ENCODE results near the gene NEDD9.

The NEDD9 gene

DNA sequence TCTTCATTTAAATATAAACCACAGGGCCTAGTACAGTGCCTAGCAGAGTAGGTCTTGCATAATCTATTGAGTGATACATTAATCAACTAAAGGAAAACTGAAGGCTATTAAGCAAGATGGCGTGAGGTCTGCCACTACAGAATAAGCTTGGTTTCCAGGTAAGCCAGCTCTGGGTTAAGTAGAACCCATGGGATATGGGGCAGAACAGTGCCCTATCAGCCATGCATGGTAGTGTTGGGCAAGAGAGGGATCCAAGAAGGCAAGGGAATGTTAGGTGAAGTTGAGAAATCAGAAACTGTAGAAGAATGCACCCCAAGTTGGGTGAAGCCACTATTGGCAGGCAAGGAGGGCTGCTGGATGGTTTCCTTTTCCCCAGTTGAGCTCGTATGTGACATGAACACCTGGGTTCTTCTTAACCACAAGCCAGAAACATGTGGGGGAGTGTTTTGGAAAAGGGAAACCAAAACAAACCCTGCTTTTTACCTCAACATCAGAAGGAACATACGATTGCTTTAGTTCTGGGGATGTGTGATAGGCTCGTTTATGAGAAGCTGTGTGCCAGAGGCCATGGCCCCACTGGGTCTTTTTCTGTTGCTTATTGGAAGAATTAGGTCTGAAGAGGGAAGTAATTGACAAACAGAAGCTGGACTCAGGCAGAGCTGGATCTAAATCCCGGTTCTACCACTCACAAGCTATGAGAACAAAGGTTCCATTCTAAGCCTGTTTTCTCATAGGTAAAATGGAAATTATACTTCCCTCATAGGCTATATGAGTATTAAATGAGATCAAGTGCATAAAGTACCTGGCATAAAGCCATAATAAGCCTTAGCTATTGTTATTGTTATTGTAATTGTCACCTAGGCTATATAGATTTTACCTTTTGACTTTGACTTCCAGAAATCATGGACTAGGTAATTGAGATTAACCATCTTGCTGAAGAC, 33.5 kb downstream of the NEDD9 start:
- DNase-seq = peak; percentile 24

DNA sequence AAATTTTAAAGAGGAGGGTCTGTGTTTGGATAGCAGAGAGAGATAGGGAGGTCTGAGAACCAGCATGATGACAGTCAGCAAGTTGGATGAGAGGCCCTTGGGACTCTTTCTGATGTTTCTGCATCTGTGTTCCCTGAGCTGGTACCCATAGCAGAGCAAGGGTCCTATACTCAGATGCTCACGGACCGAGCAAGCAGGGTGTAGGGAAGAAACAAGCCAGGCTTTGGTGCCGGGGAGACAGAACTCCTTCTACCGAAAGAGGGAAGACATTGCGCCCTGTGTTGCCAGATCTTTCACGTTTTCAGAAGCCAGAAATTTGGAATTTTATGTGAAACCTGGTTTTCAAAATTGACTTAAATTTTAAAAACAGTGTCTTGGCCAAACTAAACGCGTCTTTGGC, 34.6 kb downstream of the NEDD9 start:
- DNase-seq = no peak

DNA sequence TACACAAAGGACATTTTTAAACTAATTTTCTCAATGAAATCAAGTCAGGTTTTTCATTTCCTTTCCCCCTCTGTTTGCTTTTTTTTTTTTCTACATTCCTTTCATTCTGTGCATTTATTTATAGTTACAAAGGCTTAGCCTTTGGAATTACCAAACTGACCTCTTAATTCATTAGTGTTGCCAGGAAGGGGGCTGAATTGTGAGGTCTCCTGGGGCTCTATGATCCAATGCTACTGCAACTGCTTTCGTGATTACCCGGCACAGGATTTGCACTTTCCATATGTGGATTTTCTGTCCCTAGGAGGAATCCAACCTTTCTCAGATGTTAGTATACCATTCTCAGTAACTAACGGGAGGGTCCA, 35.3 kb downstream of the NEDD9 start:
- DNase-seq = no peak

DNA sequence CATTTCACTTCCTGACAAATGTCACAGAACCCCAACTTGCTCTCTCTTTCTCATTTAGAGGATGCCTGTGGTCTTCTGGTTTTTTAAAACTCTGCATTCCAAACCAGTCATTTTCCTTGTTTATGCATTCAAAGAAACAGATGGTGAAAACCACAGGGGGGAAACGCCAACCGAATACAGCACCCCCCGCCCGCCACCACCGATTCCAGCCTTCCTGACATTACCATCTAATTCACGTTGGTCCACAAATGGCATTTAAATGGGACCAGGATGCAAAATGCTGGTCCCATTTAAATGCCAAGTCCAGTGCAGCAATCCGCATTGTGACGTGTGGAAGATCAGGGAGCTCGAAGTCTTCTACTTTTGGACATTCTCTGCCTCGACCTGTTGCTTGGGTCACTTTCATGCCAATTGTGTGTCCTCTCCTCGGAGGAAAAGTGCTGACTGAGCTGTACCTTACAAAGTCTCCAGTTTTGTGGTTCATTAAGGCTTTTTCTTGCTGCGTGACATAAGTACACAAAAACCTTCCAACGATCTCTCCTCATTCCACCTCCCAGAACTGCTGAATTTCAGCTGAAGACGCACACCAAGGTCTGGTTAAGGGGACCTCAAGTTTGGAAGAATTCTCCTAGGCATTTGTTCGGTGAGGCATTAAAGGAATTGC, 35.8 kb downstream of the NEDD9 start:
- no peak for DNase-seq

GRCh38 chr6:11194356-11195218, 37.9 kb downstream of the NEDD9 start:
- no peak for DNase-seq

- no peak for DNase-seq
Measured at GRCh38 chr6:11193434-11193833, 39.0 kb downstream of the NEDD9 start.

DNA sequence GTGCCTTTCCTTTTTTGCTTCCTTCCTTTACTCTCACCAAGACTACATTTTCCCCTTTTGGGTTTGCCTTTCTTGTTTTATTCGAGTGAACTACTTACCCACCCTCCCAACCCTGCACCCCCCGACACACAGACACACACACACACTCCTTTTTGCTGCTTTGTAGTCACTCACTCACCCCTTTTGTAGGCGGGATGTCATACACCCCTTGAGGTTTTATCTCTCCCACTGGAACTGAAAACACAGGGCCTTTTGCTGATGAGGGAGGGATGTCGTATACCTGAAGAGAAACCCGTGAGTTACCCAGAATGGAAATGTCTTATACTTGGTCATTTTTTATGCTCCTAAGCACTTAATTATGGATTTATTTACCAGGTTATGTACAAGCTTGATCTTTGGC, 40.3 kb downstream of the NEDD9 start:
- no peak for DNase-seq

GRCh38 chr6:11190625-11191245, 41.7 kb downstream of the NEDD9 start:
- DNase-seq = no peak

- no peak for DNase-seq
Measured at GRCh38 chr6:11189865-11190624, 42.4 kb downstream of the NEDD9 start.

GRCh38 chr6:11188161-11188915, 44.1 kb downstream of the NEDD9 start:
- DNase-seq = no peak

- DNase-seq = no peak
Measured at GRCh38 chr6:11187301-11187700, 45.2 kb downstream of the NEDD9 start.

- DNase-seq = no peak
Measured at GRCh38 chr6:11185204-11185842, 47.1 kb downstream of the NEDD9 start.

DNA sequence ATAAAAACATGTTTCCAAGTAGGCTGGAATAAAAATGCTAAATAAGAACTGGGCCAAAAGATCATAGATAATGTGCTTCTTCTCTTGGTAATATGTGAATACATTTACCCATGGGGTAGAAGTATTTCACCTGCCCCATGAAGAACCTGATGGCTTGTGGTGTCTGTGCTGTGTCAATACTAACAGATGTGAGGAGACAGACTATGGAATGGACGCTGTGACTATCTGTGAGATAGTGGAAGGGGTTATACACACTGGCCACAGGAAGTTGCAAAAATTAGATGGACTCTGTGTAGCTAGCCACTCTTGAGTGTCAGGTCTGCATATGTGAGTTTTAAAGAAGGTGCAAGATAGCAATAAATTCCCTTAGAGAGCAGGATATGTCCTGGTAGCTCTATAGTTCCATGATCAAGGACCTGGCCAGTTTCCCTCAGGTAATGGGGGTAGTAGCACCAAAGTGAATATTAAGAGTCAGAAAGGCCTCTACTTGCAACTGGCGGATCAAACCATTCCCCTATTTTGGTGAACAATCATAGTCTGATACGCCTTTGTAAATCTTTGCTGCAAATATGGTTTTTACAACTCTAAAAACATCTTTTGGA, 48.6 kb downstream of the NEDD9 start:
- no peak for DNase-seq

DNA sequence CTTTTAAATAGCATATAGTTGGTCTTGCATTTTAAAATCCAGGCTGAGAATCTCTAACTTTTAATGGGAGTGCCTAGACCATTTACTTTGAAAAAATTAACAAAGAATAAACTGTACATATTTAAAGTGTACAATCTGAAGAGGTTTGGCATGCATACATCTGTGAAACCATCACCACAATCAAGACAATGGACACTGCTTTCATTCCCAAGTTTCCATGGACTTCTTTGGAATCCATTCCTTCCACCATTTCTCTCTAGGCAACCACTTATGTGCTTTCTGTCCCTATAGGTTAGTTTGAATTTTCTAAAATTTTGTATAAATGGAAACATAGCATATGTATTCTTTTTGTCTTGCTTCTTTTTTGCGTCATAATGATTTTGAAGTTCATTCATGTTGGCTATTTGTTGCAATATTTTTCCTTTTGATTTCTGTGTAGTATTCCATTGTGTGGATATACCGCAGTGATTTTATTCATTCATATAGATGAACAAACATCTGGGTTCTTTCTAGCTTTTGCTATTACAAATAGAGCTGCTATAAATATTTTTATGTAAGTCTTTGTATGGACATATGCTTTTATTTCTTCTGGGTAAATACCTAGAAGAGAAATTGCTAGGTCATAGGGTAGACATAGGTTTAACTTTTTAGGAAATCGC, 50.9 kb downstream of the NEDD9 start:
- no peak for DNase-seq

GRCh38 chr6:11179419-11180202, 52.9 kb downstream of the NEDD9 start:
- DNase-seq = no peak

DNA sequence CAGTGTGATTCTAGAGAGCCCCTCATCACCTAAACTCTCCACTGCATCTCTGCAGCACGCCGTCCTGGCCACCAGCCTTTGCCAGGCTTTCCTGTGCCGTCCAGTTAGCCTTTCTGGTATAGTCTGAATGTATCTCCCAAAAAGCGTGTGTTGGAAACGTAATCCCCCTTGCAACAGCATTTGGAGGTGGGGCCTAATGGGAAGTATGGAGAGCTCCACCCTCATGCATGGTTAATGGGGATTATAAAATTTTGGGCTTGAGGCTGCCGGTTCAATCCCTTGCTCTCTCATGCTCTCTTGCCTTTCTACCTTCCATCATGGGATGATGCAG, 53.4 kb downstream of the NEDD9 start:
- DNase-seq = no peak

- no peak for DNase-seq
Measured at GRCh38 chr6:11177271-11177670, 55.2 kb downstream of the NEDD9 start.

DNA sequence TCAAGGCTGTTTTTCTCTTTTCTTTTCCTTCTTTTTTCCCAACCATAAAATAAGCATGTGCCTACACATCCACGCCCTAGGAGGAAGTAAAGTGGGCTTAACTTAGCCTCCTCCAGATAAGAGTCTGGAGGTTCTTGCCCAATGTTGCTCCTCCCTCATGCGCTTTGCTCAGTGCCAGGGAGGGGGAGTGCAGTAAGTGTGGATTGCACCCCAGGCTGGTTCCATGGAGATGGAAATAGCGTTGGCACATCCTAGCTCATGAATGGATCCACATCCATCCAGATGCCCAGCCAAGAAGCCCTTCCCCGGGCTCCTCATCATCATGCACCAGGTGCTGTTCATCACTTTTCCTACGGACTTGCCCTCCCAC, 58.2 kb downstream of the NEDD9 start:
- no peak for DNase-seq
